ENCODE data around the gene ZSWIM3. TPM values are rescaled to one million over a fixed set of nuclear protein-coding genes. Genes with fewer than 3 reads are reported as not detected.
"Not testable (repeated sequence)": the region's sequence is repeated elsewhere in the genome, so short reads cannot be mapped to it uniquely, and the experiment has no call there.

ZSWIM3 gene
- total and polyA plus RNA-seq, 2 of the 13 experiments (the other 11 are each of a cell fraction or from before 2014, with no cell fraction given) = 5.2 to 5.8 TPM

GRCh38 chr20:45901332-45901731 lies 43.9 kb downstream of the ZSWIM3 start:
- Histone ChIP-seq H3K4me1 (ENCODE audit: insufficient read depth, low read length) (peaks cover 30% of the 10 kb centered on the region), H3K36me3 (replicated peaks in 1 of 2; ENCODE audit: control insufficient read depth in 1 of 2, insufficient read depth in 2 of 2, low read length in 2 of 2) (peaks cover 25 to 27% of the 10 kb centered on the region in 2 experiments)
- FAIRE-seq; intact Hi-C loops (cut with micrococcal nuclease; ENCODE audit: unreplicated experiment); DNase-seq (ENCODE audit: low spot score); H3K4me3 ChIP-seq (replicated peaks in 1 of 3; ENCODE audit: insufficient read depth in 1 of 3, low read depth in 2 of 3, low read length in 3 of 3); H3K4me2 ChIP-seq (ENCODE audit: low read depth, low read length); H3K27ac ChIP-seq (ENCODE audit: extremely low read length, insufficient read depth, low read length); H3K79me2 ChIP-seq (ENCODE audit: insufficient read depth, low read length); ATAC-seq; H2AFZ ChIP-seq (ENCODE audit: low read length); H3K9me3 ChIP-seq (ENCODE audit: low read length); H4K20me1 ChIP-seq (ENCODE audit: insufficient read depth, low read length); H3K27me3 ChIP-seq (ENCODE audit: control insufficient read depth in 1 of 2, insufficient read depth in 2 of 2, low read length in 2 of 2); CTCF ChIA-PET (ENCODE audit: low intra/inter-chr PET ratio, low total read pairs); BruUV-seq (replicated peaks); in situ Hi-C loops (cut with HindIII; ENCODE audit: extremely low pct_ligation_motif_present, low pct_unique_long_range_greater_than_20kb); H3K9ac ChIP-seq (ENCODE audit: insufficient read depth, low read depth, low read length); TF ChIP-seq GABPA (IDR thresholded peaks at IDR 0.05; ENCODE audit: low read depth, low read length); FOXP1 (IDR thresholded peaks at IDR 0.05): not testable (repeated sequence)
- POLR2A ChIA-PET = interaction anchor here (0.8 to 4.7 kb wide), 10 partner anchors 8 to 68 kb away, joined by 3 to 38 read pairs (median 12); partner anchors contain the start of genes CTSA, NEURL2, PCIF1 and SNX21
- 66% methylated on average over 6 of the region's 6 CpGs for WGBS (ENCODE audit: low lambda C conversion rate)
- TF ChIP-seq FOXK1 (CRISPR knock-in tag; IDR thresholded peaks at IDR 0.05; ENCODE audit: borderline replicate concordance, low read depth) (0 out of 2 replicates have a peak, but pooled peaks have one; percentile 17), NR2F6 (IDR thresholded peaks at IDR 0.05) (peak; percentile 50; the same call in 1 of the 2 replicates), NR2F6 (CRISPR knock-in tag; IDR thresholded peaks at IDR 0.05) (peak; percentile 84), SALL1 (CRISPR knock-in tag; IDR thresholded peaks at IDR 0.05) (peak; percentile 54; the same call in 1 of the 2 replicates), GABPA (CRISPR knock-in tag; IDR thresholded peaks at IDR 0.05; ENCODE audit: low read depth) (0 out of 2 replicates have a peak, but pooled peaks have one; percentile 2), ZMYM3 (CRISPR knock-in tag; IDR thresholded peaks at IDR 0.05) (peak; percentile 55; the same call in 1 of the 2 replicates), GATAD2A (CRISPR knock-in tag; IDR thresholded peaks at IDR 0.05) (0 out of 2 replicates have a peak, but pooled peaks have one; percentile 26), NFKB2 (CRISPR knock-in tag; IDR thresholded peaks at IDR 0.05; ENCODE audit: borderline replicate concordance) (peak; percentile 26; the same call in 1 of the 2 replicates), ZFP90 (CRISPR knock-in tag; IDR thresholded peaks at IDR 0.05; ENCODE audit: borderline replicate concordance) (0 out of 2 replicates have a peak, but pooled peaks have one; percentile 58), CEBPG (CRISPR knock-in tag; IDR thresholded peaks at IDR 0.05) (peak; percentile 79), SMC3 (IDR thresholded peaks at IDR 0.05; ENCODE audit: low read length) (0 out of 2 replicates have a peak, but pooled peaks have one; percentile 6), HNF4A (CRISPR knock-in tag; IDR thresholded peaks at IDR 0.05) (peak; percentile 77), ZNF121 (CRISPR knock-in tag; IDR thresholded peaks at IDR 0.05) (peak; percentile 94), SAP130 (CRISPR knock-in tag; IDR thresholded peaks at IDR 0.05; ENCODE audit: low read depth) (0 out of 2 replicates have a peak, but pooled peaks have one; percentile 33), FOXP1 (CRISPR knock-in tag; IDR thresholded peaks at IDR 0.05) (peak; percentile 41; the same call in 1 of the 2 replicates), HOXA3 (CRISPR knock-in tag; IDR thresholded peaks at IDR 0.05) (peak; percentile 41; the same call in 1 of the 2 replicates), RARA (CRISPR knock-in tag; IDR thresholded peaks at IDR 0.05) (peak; percentile 79), CEBPB (IDR thresholded peaks at IDR 0.05; ENCODE audit: borderline replicate concordance, low read depth, low read length) (peak; percentile 87), MED1 (CRISPR knock-in tag; IDR thresholded peaks at IDR 0.05) (peak; percentile 27; the same call in 1 of the 2 replicates), HOXA5 (CRISPR knock-in tag; IDR thresholded peaks at IDR 0.05) (0 out of 2 replicates have a peak, but pooled peaks have one; percentile 60), KLF12 (CRISPR knock-in tag; IDR thresholded peaks at IDR 0.05; ENCODE audit: borderline replicate concordance) (0 out of 2 replicates have a peak, but pooled peaks have one; percentile 31), RXRA (CRISPR knock-in tag; IDR thresholded peaks at IDR 0.05) (peak; percentile 43; the same call in 1 of the 2 replicates), NR2F1 (CRISPR knock-in tag; IDR thresholded peaks at IDR 0.05) (peak; percentile 71 to 78; a peak in 3 of 4 replicates), SKI (IDR thresholded peaks at IDR 0.05; ENCODE audit: partially characterized antibody) (peak; percentile 23)
- TF ChIP-seq, protein P1, sequence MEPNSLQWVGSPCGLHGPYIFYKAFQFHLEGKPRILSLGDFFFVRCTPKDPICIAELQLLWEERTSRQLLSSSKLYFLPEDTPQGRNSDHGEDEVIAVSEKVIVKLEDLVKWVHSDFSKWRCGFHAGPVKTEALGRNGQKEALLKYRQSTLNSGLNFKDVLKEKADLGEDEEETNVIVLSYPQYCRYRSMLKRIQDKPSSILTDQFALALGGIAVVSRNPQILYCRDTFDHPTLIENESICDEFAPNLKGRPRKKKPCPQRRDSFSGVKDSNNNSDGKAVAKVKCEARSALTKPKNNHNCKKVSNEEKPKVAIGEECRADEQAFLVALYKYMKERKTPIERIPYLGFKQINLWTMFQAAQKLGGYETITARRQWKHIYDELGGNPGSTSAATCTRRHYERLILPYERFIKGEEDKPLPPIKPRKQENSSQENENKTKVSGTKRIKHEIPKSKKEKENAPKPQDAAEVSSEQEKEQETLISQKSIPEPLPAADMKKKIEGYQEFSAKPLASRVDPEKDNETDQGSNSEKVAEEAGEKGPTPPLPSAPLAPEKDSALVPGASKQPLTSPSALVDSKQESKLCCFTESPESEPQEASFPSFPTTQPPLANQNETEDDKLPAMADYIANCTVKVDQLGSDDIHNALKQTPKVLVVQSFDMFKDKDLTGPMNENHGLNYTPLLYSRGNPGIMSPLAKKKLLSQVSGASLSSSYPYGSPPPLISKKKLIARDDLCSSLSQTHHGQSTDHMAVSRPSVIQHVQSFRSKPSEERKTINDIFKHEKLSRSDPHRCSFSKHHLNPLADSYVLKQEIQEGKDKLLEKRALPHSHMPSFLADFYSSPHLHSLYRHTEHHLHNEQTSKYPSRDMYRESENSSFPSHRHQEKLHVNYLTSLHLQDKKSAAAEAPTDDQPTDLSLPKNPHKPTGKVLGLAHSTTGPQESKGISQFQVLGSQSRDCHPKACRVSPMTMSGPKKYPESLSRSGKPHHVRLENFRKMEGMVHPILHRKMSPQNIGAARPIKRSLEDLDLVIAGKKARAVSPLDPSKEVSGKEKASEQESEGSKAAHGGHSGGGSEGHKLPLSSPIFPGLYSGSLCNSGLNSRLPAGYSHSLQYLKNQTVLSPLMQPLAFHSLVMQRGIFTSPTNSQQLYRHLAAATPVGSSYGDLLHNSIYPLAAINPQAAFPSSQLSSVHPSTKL (CRISPR knock-in tag; IDR thresholded peaks at IDR 0.05) = peak; percentile 69

All from HepG2 (cell line).